Astrocyte (in vitro differentiated cells and primary cell): Measurements from ENCODE around the gene GLO1. TPM values are rescaled to one million over a fixed set of nuclear protein-coding genes. Genes with fewer than 3 reads are reported as not detected.
"Not testable (repeated sequence)": the region's sequence is repeated elsewhere in the genome, so short reads cannot be mapped to it uniquely, and the experiment has no call there.

Source experiments
- DNase-seq: peaks from one replicate; pipeline ENCODE4 v3.0.0-alpha.2; 2010; ENCODE audit warnings: low read depth
- FAIRE-seq: peaks from 2 replicates; lab custom pipeline; 2011; peaks lifted over from hg19 to GRCh38; lab: Jason Lieb, UNC
- H2AFZ ChIP-seq: 2 replicates; pipeline ENCODE4 v1.6.0; 2012; ENCODE audit warnings: low read depth, low read length, inconsistent platforms
- H3K27ac ChIP-seq: 2 replicates; pipeline ENCODE4 v1.5.1; 2011; ENCODE audit warnings: low read depth, low read length, inconsistent platforms
- H3K27me3 ChIP-seq: 2 replicates; pipeline ENCODE4 v1.6.0; 2011; ENCODE audit warnings: low read length, inconsistent platforms; ENCODE audit not compliant: insufficient read depth
- H3K36me3 ChIP-seq: 2 replicates; pipeline ENCODE4 v1.5.1; 2011; ENCODE audit warnings: low read length, inconsistent platforms; ENCODE audit not compliant: insufficient read depth
- H3K4me1 ChIP-seq: 2 replicates; pipeline ENCODE4 v1.5.1; 2011; ENCODE audit warnings: low read length, inconsistent platforms; ENCODE audit not compliant: insufficient read depth
- H3K4me2 ChIP-seq: 2 replicates; pipeline ENCODE4 v1.6.0; 2012; ENCODE audit warnings: low read length, inconsistent platforms
- H3K4me3 ChIP-seq: 2 replicates; pipeline ENCODE4 v1.5.1; 2011; ENCODE audit warnings: low read depth, mild to moderate bottlenecking, low read length, inconsistent platforms; ENCODE audit not compliant: insufficient read depth
- H3K79me2 ChIP-seq: 2 replicates; pipeline ENCODE4 v1.6.0; 2012; ENCODE audit warnings: mild to moderate bottlenecking, low read length, inconsistent platforms; ENCODE audit not compliant: insufficient read depth
- H3K9ac ChIP-seq: 2 replicates; pipeline ENCODE4 v1.6.0; 2012; ENCODE audit warnings: mild to moderate bottlenecking, low read length, inconsistent platforms
- H3K9me3 ChIP-seq: 2 replicates; pipeline ENCODE4 v1.5.1; 2012; ENCODE audit warnings: low read depth, mild to moderate bottlenecking, low read length, inconsistent platforms; ENCODE audit not compliant: insufficient read depth
- H4K20me1 ChIP-seq: 2 replicates; pipeline ENCODE4 v1.6.0; 2012; ENCODE audit warnings: low read length, inconsistent platforms; ENCODE audit not compliant: insufficient read depth
- H3K27ac Mint-ChIP-seq: one replicate; pipeline ENCODE4 v1.8.0; 2021; ENCODE audit warnings: mild to moderate bottlenecking, mixed read lengths; ENCODE audit not compliant: unreplicated experiment
- H3K27me3 Mint-ChIP-seq: one replicate; pipeline ENCODE4 v1.8.0; 2021; ENCODE audit warnings: low read depth, mixed read lengths; ENCODE audit not compliant: unreplicated experiment
- H3K36me3 Mint-ChIP-seq: one replicate; pipeline ENCODE4 v1.8.0; 2021; ENCODE audit warnings: low read depth, mixed read lengths; ENCODE audit not compliant: unreplicated experiment
- H3K4me1 Mint-ChIP-seq: one replicate; pipeline ENCODE4 v1.8.0; 2021; ENCODE audit warnings: low read depth, mixed read lengths; ENCODE audit not compliant: unreplicated experiment
- H3K4me3 Mint-ChIP-seq: one replicate; pipeline ENCODE4 v1.8.0; 2021; ENCODE audit warnings: mild to moderate bottlenecking, moderate library complexity, mixed read lengths; ENCODE audit not compliant: unreplicated experiment
- H3K9me3 Mint-ChIP-seq: one replicate; pipeline ENCODE4 v1.8.0; 2021; ENCODE audit warnings: mild to moderate bottlenecking, mixed read lengths; ENCODE audit not compliant: unreplicated experiment
- EZH2 ChIP-seq: IDR thresholded peaks from 2 replicates; pipeline ENCODE4 v1.6.1; 2012; ENCODE audit warnings: mild to moderate bottlenecking, low read length, inconsistent platforms; ENCODE audit not compliant: insufficient read depth
- total RNA-seq: library from RNA; stranded (reverse); gene quantifications from 2 replicates; pipeline ENCODE4 v1.2.1, GENCODE V29; 2021
- TF ChIP-seq, protein P1 (sequence below): IDR thresholded peaks from 2 replicates; pipeline ENCODE4 v1.5.1; 2011; ENCODE audit warnings: low read depth, mild to moderate bottlenecking, inconsistent platforms, low read length, moderate library complexity; ENCODE audit not compliant: insufficient read depth

Gene GLO1
- total RNA-seq, 1 donor from 2014 or later, result 172 TPM

DNA sequence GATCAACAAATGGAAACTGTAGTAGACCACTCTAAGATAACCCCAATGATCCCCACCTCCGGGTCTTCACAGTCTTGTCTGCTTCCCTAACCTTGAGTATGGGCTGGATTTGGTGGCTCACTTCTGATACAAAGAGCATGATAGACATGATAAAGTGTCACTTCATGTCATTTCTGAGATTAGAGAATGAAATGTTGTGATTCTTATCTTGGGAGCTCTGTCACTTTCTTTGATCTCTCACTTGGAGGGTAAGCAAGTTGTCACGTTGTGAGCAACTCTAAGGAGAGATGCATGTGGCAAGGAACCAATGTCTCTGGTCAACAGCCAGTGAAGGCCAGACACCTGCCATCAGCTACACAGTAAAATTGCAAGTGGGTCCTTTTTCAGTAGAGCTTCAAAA is 3.0 kb upstream of the GLO1 start:
- FAIRE-seq, result no peak
- Histone ChIP-seq H2AFZ (no peak overlapping the region), H3K9me3 (peaks cover 3% of the 10 kb centered on the region), H3K36me3 (no peaks in the 10 kb centered on the region), H3K4me3 (no peak overlapping the region), H3K27me3 (no peaks in the 10 kb centered on the region), H3K4me1 (peaks cover 5% of the 10 kb centered on the region), H3K79me2 (peaks cover 18% of the 10 kb centered on the region), H4K20me1 (peaks cover under 1% of the 10 kb centered on the region), H3K27ac (no peak overlapping the region), H3K9ac (no peak overlapping the region), H3K4me2 (no peak overlapping the region)
- Mint-ChIP-seq H3K4me1 (no peaks in the 10 kb centered on the region), H3K27me3 (peaks cover 4% of the 10 kb centered on the region), H3K27ac (no peak overlapping the region), H3K4me3 (no peak overlapping the region), H3K36me3 (no peaks in the 10 kb centered on the region), H3K9me3 (peaks cover 11% of the 10 kb centered on the region)
- DNase-seq, result no peak
- TF ChIP-seq, protein P1, sequence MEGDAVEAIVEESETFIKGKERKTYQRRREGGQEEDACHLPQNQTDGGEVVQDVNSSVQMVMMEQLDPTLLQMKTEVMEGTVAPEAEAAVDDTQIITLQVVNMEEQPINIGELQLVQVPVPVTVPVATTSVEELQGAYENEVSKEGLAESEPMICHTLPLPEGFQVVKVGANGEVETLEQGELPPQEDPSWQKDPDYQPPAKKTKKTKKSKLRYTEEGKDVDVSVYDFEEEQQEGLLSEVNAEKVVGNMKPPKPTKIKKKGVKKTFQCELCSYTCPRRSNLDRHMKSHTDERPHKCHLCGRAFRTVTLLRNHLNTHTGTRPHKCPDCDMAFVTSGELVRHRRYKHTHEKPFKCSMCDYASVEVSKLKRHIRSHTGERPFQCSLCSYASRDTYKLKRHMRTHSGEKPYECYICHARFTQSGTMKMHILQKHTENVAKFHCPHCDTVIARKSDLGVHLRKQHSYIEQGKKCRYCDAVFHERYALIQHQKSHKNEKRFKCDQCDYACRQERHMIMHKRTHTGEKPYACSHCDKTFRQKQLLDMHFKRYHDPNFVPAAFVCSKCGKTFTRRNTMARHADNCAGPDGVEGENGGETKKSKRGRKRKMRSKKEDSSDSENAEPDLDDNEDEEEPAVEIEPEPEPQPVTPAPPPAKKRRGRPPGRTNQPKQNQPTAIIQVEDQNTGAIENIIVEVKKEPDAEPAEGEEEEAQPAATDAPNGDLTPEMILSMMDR, result no peak
- no peak for TF ChIP-seq EZH2

DNA sequence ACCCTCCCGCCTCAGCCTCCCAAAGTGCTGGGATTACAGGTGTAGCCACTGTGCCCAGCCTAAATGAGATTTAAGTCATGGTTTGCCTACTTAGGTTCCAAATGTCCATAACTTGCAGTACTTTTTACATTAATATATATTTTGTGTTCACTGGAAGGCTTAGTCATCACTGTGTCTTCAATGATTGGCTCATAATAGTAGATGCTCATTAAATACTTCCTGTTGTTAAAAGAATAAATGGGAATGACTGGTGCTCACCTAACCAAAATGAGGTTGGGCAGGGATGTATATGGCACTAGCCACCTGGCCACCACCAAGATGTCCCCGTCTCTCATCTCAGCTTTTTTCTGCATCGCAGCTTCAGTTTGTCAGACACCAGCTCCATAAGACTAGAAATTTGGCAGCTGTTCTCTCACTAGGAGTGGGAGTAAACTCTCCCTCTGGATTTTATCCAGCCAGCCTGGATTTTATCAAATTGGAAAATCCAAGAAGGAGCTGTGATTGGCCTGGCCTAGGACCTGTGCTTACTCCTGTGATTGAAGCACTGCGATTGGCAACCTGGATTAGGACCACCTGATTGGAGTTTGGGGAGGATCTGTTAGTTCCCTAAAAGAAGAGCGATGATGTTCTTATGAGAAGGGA is 1.1 kb upstream of the GLO1 start:
- H3K27me3 Mint-ChIP-seq, result peaks cover 2% of the 10 kb centered on the region
- Histone ChIP-seq H2AFZ (peak overlapping the region; percentile 35), H3K36me3 (no peaks in the 10 kb centered on the region), H3K4me2 (no peak overlapping the region), H3K9ac (no peak overlapping the region), H3K4me3 (no peak overlapping the region), H3K27ac (no peak overlapping the region), H3K9me3 (peaks cover 3% of the 10 kb centered on the region), H3K27me3 (no peaks in the 10 kb centered on the region), H3K79me2 (peaks cover 35% of the 10 kb centered on the region), H4K20me1 (peaks cover 8% of the 10 kb centered on the region), H3K4me1 (peaks cover 5% of the 10 kb centered on the region)
- H3K4me1 Mint-ChIP-seq, result no peaks in the 10 kb centered on the region
- peaks cover 11% of the 10 kb centered on the region for H3K9me3 Mint-ChIP-seq
- H3K27ac Mint-ChIP-seq, result no peak overlapping the region
- TF ChIP-seq, protein P1, result no peak
- TF ChIP-seq EZH2, result no peak
- FAIRE-seq (no peak), DNase-seq (no peak)
- H3K36me3 Mint-ChIP-seq, result peaks cover 9% of the 10 kb centered on the region
- no peak overlapping the region for H3K4me3 Mint-ChIP-seq

DNA sequence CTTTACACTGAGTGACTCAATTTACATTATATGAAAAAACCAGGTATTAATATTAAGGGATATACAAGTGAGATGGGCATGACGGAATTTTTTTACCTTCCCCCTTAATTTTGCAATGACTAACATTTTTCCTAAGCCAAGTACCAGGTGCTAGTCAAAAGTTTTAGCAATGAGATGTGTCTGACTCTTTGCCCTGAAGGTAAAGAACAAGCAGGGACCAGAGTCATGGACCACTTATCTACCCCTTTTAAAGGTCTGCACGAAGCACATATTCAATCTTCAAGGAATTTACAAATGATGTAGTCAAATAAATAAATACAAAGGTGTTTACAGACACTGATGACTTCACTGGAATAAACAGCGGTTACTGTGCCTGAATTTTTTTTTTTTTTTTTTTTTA is 1.4 kb downstream of the GLO1 start:
- Mint-ChIP-seq H3K9me3 (peaks cover 9% of the 10 kb centered on the region), H3K36me3 (peaks cover 15% of the 10 kb centered on the region), H3K27me3 (peaks cover 2% of the 10 kb centered on the region), H3K27ac (no peak overlapping the region), H3K4me1 (no peaks in the 10 kb centered on the region), H3K4me3 (peak overlapping the region; percentile 96)
- no peaks in the 10 kb centered on the region for H3K36me3 ChIP-seq
- H2AFZ ChIP-seq, result no peak overlapping the region
- FAIRE-seq (no peak), DNase-seq (no peak)
- H3K79me2 ChIP-seq, result peaks cover 55% of the 10 kb centered on the region
- H3K4me1 ChIP-seq, result peaks cover 5% of the 10 kb centered on the region
- TF ChIP-seq EZH2, result no peak
- TF ChIP-seq, protein P1, result no peak
- H3K4me3 ChIP-seq, result no peak overlapping the region
- H3K9me3 ChIP-seq, result peaks cover 3% of the 10 kb centered on the region
- H3K27ac ChIP-seq, result no peak overlapping the region
- no peaks in the 10 kb centered on the region for H3K27me3 ChIP-seq
- no peak overlapping the region for H3K9ac ChIP-seq
- H4K20me1 ChIP-seq, result peaks cover 27% of the 10 kb centered on the region
- H3K4me2 ChIP-seq, result peak overlapping the region; percentile 82

DNA sequence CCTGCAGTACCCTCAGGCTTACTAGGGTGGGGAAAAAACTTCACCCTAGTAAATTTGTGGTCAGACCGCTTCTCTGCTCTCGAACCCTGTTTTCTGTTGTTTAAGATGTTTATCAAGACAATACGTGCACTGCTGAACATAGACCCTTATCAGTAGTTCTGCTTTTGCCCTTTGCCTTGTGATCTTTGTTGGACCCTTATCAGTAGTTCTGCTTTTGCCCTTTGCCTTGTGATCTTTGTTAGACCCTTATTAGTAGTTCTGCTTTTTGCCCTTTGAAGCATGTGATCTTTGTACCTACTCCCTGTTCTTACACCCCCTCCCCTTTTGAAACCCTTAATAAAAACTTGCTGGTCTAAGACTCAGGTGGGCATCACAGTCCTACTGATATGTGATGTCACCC is 3.2 kb downstream of the GLO1 start:
- H3K27ac ChIP-seq, FAIRE-seq, H3K4me3 ChIP-seq, H3K4me1 ChIP-seq, H3K36me3 ChIP-seq, H3K4me2 ChIP-seq, H3K9ac ChIP-seq, H3K4me1 Mint-ChIP-seq, H3K27ac Mint-ChIP-seq, H3K9me3 ChIP-seq, H3K27me3 ChIP-seq, H2AFZ ChIP-seq, H3K9me3 Mint-ChIP-seq, H3K27me3 Mint-ChIP-seq, DNase-seq, H3K4me3 Mint-ChIP-seq: not testable (repeated sequence)
- peaks cover 42% of the 10 kb centered on the region for H4K20me1 ChIP-seq
- peaks cover 15% of the 10 kb centered on the region for H3K36me3 Mint-ChIP-seq
- H3K79me2 ChIP-seq, result peaks cover 74% of the 10 kb centered on the region
